Measurements from ENCODE around the gene DNAJB12.
A peak's percentile ranks its signal among the peaks of the same experiment; 100 is the strongest.

- peak; percentile 29 to 54 (median 29) for TF ChIP-seq CTCF (IDR thresholded peaks at IDR 0.05)
- TF ChIP-seq POLR2A (IDR thresholded peaks at IDR 0.05): no peak
These were observed 26.5 kb downstream of the DNAJB12 start for GRCh38 chr10:72328045-72328828.

Measured in vagina (tissue), 2 donors.